Stimulated activated CD4-positive, alpha-beta T cell treated with anti-CD3 and anti-CD28 coated beads, Interleukin-15, amount 100 ng/mL, for 24 hours (primary cell): ENCODE results near the gene MAP2K4.
"Not testable (repeated sequence)": the region's sequence is repeated elsewhere in the genome, so short reads cannot be mapped to it uniquely, and the experiment has no call there.

Experiments used
- DNase-seq: peaks from one replicate; pipeline ENCODE4 v3.0.0-alpha.2; 2020

Gene MAP2K4

GRCh38 chr17:12020642-12021622 lies at the start of gene MAP2K4:
MAP2K4 (plus strand) TSS chr17:12020877; CDS start chr17:12020887, 10 bp downstream.
- DNase-seq = peak; percentile 92

- not testable (repeated sequence) for DNase-seq
These were observed 47.9 kb upstream of the MAP2K4 start for GRCh38 chr17:11972741-11973140.

- DNase-seq = no peak
These were observed 40.9 kb upstream of the MAP2K4 start for GRCh38 chr17:11979795-11980194.

GRCh38 chr17:11980813-11981212 lies 39.9 kb upstream of the MAP2K4 start:
- no peak for DNase-seq

GRCh38 chr17:11981862-11982261 lies 38.8 kb upstream of the MAP2K4 start:
- DNase-seq = no peak

GRCh38 chr17:11986179-11986941 lies 34.3 kb upstream of the MAP2K4 start:
- no peak for DNase-seq

DNA sequence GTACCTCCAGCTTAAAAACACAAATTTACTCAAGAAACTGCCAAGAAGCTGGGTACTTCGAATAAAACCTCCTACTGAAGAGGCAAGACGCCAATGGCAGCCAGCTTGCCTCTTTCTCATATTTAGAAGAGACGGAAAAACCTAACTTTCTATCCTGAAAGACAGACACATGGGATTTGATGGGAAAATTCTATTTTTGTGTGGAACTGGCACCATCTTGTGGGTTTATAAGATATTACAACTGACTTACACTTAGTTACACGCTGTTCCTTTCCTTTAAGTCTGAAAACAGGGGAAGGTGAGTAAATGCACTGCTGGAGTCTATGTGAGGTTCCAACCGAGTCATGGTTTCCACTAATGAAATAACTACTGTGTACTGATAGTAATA lies 33.7 kb upstream of the MAP2K4 start:
- DNase-seq = no peak

DNA sequence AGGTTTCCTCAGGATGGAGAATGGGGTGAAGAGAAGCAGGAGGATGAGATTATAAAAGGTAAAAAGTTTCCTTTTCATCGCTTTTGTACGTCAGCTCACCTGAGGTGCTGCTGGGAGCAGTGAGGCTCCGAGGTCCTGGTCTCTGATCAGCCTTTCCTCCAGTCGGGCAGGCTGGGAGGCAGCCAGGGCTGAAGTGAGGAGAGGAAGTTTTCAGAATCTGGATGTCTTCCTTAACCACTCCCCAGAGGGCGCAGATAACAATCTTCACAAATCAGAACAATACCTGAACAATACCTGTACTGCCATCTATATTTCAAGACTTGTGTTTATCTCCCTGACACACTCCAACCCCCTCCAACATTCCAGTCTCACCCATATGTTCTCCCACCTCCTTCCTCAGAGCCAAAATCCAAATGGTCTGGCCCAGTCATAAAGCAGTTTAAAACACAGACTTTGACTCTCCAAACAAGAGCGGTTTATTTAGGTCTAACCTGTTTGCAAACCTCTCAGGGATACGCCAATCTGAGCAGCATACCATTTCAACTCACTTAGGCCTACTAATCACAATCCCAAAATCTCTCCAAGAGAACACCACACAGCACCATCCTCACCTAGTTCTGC lies 30.2 kb upstream of the MAP2K4 start:
- no peak for DNase-seq

DNA sequence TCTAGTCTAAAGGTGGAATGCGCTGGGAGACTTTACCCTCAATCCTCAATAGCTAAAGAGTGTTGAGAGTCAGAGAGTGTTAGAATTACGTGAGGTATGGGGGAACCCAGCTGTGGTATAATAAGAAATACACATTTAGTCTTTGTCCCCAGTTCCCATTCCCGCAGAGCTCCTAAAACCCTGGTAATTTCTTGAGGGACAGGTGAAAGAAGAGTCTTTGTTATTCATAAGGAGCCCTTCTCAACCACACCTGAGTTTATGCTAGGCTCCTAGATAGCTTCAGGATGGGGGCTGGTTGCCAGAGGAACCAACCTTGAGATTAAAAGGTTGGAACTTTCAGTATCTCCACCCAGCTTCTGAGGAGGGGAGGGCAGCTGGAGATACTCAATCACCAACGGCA lies 29.2 kb upstream of the MAP2K4 start:
- DNase-seq = no peak

DNA sequence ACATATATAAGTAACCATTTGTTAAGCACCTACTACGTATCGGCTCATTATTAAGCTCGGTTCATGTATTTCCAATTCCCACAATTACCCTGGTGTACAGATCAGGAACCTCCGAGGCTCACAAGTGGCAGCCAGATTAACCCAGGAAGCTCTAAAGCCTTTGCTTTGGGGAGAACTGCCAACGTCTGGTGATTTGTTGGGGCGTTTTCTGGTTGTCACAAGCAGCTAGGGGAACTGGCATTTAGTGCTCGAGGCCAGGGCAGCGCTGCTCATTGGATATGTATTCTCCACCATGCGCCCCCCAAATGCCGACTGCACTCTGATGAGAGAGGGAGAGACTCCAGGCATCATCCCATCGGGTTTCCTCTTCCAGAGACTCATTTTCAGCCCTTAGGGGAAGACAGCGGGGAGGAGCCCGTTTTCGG lies 23.9 kb upstream of the MAP2K4 start:
- no peak for DNase-seq

- peak; percentile 98 for DNase-seq
These were observed 23.3 kb upstream of the MAP2K4 start, which contains the start of gene ZNF18 for GRCh38 chr17:11997147-11997971. ZNF18 (minus strand) TSS chr17:11997475; CDS start chr17:11992829, 4,646 bp downstream.

DNA sequence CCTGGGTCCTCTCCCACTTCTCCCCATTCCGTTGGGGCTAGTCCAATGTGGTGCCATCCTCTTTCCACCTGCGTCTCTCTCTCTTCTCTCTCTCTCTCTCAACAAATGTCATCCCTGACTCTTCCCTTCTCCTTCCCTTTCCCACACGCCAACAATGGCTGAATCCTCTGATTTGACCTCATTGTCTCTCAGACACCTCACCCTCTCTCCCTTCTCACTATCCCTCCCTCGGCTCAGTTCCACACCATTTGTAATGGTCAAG lies 22.8 kb upstream of the MAP2K4 start:
- DNase-seq = no peak

GRCh38 chr17:11999696-12000095 lies 21.0 kb upstream of the MAP2K4 start:
- no peak for DNase-seq

DNA sequence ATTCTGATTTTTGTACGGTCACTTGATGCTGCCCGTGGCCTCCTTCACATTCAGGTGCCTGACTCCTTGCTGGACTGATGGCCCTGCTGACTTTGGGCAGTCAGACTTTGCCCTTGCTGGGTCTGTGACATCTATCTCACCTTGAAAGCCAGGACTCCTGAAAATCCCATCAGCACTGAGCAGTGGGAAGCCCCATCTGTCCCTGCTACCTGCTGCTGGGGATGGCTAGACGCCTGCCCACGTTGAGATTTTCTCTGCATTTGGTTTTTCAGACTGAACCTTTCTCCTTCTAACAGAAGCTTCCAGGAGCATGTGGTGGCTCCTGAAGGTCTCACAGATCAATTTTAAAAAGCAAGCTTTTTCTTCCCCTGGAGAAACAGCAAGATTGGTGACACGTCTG lies 13.2 kb upstream of the MAP2K4 start:
- DNase-seq = no peak

GRCh38 chr17:12021623-12022140 lies 1.0 kb downstream of the MAP2K4 start:
- DNase-seq = no peak

DNA sequence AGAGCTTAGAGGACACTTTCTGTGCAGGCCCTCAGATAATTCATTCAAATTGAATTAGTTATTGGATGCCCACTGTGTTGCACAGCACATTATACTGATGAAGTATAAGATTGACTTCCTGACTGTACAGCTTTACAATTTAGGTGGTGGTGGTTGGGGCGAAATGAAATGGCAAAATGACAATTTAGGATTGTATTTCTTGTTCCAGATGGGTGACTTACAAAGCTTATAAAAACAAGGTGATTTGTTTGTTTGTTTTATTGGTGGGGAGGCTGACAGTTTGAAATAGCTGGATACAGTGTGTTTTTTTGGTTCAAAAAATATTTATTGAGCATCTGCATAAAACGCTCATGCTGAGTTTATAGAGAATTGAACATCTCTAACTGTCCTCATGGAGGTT lies 1.6 kb downstream of the MAP2K4 start:
- no peak for DNase-seq

DNA sequence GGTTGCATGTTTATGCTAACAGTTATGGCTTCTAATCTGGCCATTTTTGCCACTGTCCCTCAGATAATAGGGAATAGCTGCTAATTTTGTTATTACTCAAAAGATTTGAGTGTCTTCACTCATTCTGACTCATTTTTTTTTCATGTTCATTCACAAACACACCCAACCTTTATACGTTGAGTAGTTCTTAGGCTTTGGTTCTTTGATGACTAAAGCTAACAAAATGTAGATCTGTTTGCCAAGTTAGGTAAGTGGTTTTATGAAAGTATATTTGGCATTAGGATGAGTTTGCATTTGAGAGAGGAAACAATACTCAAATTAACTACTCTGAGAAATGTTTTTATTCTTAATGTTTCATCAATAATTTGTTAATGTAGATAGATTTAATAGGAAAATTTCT lies 3.6 kb downstream of the MAP2K4 start:
- DNase-seq = no peak

DNA sequence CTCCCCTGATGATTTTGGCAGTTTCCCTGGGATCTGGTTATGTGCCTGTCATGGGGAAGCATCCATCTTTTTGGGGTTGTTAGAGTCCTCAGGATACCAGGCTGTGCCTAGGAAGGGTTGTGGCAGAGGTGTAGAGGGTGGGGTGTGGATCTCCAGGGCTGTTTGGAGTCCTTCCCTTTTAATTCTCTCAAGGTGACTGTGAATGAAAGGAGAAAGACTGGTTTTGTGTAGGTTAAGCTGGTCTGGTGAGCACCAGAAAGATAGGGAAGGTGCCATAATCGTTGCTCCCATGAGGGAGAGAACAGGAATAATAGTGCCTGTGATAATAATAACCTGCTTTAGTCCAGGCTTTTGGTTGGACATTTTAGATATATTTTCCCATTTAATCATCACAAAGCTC lies 7.0 kb downstream of the MAP2K4 start:
- DNase-seq = no peak

- DNase-seq = no peak
These were observed 7.9 kb downstream of the MAP2K4 start for GRCh38 chr17:12028611-12029010.

- DNase-seq = no peak
These were observed 13.9 kb downstream of the MAP2K4 start for GRCh38 chr17:12034538-12034937.

- no peak for DNase-seq
These were observed 15.0 kb downstream of the MAP2K4 start for GRCh38 chr17:12035673-12036072.

- no peak for DNase-seq
These were observed 17.3 kb downstream of the MAP2K4 start for GRCh38 chr17:12037970-12038369.
